GM18520 (cell line): ENCODE results near the gene DIAPH2.

Experiments used
- ATAC-seq: cut with Tn5 transposase; IDR thresholded peaks from one replicate; pipeline ENCODE4 v1.9.1; 2021; ENCODE audit not compliant: unreplicated experiment

DIAPH2 gene

GRCh38 chrX:97039363-97040029 is 354.9 kb downstream of the DIAPH2 start:
- ATAC-seq = peak; percentile 88

- no peak for ATAC-seq
Measured at GRCh38 chrX:97045470-97045869, 360.8 kb downstream of the DIAPH2 start.

GRCh38 chrX:97046867-97047266 is 362.2 kb downstream of the DIAPH2 start:
- no peak for ATAC-seq

GRCh38 chrX:97050392-97050791 is 365.8 kb downstream of the DIAPH2 start:
- no peak for ATAC-seq

GRCh38 chrX:97057349-97057909 is 372.8 kb downstream of the DIAPH2 start:
- no peak for ATAC-seq

GRCh38 chrX:97060020-97060419 is 375.4 kb downstream of the DIAPH2 start:
- no peak for ATAC-seq

- ATAC-seq = no peak
Measured at GRCh38 chrX:97065066-97065465, 380.4 kb downstream of the DIAPH2 start.

GRCh38 chrX:97065973-97066372 is 381.3 kb downstream of the DIAPH2 start:
- ATAC-seq = no peak

GRCh38 chrX:97066381-97066780 is 381.7 kb downstream of the DIAPH2 start:
- ATAC-seq = no peak

- no peak for ATAC-seq
Measured at GRCh38 chrX:97070346-97070745, 385.7 kb downstream of the DIAPH2 start.

GRCh38 chrX:97074400-97074799 is 389.8 kb downstream of the DIAPH2 start:
- no peak for ATAC-seq

GRCh38 chrX:97089116-97089515 is 404.5 kb downstream of the DIAPH2 start:
- ATAC-seq = no peak

GRCh38 chrX:97096385-97096784 is 411.7 kb downstream of the DIAPH2 start:
- ATAC-seq = no peak

- ATAC-seq = no peak
Measured at GRCh38 chrX:97102938-97103337, 418.3 kb downstream of the DIAPH2 start.

GRCh38 chrX:97109730-97110129 is 425.1 kb downstream of the DIAPH2 start:
- ATAC-seq = no peak

GRCh38 chrX:97117572-97117971 is 432.9 kb downstream of the DIAPH2 start:
- ATAC-seq = no peak

- no peak for ATAC-seq
Measured at GRCh38 chrX:97119474-97120109, 434.9 kb downstream of the DIAPH2 start.

- ATAC-seq = no peak
Measured at GRCh38 chrX:97123001-97123400, 438.4 kb downstream of the DIAPH2 start.

- no peak for ATAC-seq
Measured at GRCh38 chrX:97126020-97126419, 441.4 kb downstream of the DIAPH2 start.

GRCh38 chrX:97132664-97133415 is 448.2 kb downstream of the DIAPH2 start:
- no peak for ATAC-seq

GRCh38 chrX:97145934-97146333 is 461.3 kb downstream of the DIAPH2 start:
- no peak for ATAC-seq

- no peak for ATAC-seq
Measured at GRCh38 chrX:97155816-97156215, 471.2 kb downstream of the DIAPH2 start.
